AG20443 (cell line): Measurements from ENCODE around the gene ZNF439.
A peak's percentile ranks its signal among the peaks of the same experiment; 100 is the strongest.
"Not testable (repeated sequence)": the region's sequence is repeated elsewhere in the genome, so short reads cannot be mapped to it uniquely, and the experiment has no call there.

Experiments
- DNase-seq: peaks from one replicate; pipeline ENCODE4 v3.0.0; 2012; ENCODE audit warnings: low spot score, mixed read lengths

ZNF439 gene

DNA sequence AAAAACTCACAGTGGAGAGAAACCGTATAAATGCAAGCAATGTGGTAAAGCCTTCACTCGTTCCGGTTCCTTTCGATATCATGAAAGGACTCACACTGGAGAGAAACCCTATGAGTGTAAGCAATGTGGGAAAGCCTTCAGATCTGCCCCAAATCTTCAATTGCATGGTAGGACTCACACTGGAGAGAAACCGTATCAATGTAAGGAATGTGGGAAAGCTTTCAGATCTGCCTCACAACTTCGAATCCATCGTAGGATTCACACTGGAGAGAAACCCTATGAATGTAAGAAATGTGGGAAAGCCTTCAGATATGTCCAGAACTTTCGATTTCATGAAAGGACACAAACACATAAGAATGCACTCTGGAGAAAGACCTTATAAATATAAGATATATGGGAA is 19.7 kb downstream of the ZNF439 start:
- no peak for DNase-seq

GRCh38 chr19:11872624-11873023 is 24.1 kb downstream of the ZNF439 start:
- DNase-seq = no peak

- no peak for DNase-seq
Measured at GRCh38 chr19:11873762-11874161, 25.2 kb downstream of the ZNF439 start.

DNA sequence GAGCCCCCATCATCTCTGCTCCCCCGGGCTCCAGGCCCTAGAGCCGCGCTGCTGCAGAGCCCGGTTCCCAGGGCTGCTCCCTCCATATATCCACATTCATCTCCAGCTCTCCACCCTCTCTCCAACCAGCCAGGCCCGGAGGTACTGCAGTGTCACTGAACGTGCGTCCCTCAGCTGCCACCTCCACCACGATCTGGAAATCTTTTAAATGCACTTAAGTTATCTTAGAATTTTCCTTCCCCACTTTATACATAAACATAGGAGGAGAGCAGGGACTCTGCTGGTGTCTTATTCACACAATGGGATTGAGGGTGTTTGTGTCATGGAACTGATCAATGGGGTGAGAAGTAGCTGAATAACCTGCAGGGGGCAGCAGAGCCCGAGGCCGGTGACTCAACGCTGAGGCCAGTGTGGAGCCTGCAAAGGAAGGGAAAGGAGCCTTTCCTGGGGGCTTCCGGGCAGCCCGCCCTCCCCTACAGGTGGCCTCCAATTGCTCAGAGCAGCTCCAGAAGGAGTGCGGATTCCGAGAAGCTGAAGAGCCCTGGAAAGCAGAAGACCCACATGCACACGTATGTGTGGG is 31.3 kb downstream of the ZNF439 start:
- DNase-seq = peak; percentile 17

DNA sequence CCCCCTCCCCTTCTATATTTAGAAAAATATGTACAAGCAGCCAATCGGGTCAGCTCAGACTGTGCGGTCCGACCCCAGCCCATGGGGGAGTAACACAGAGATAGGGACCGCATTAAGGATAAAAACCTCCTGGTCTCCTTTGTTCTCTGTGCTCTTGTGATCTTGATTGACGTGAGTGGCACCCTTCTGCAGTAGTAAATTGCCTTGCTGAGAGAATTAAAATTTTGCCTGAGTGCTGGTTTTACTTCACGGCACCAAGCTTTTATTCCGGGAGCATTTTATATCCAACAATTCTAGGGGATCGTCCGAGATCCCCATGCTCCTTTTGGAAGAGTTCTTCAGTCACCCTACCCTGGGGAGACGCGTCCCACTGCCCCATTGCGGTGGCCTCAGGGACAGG is 32.1 kb downstream of the ZNF439 start:
- no peak for DNase-seq

- DNase-seq = peak; percentile 76
Measured at GRCh38 chr19:11881151-11881800, 32.8 kb downstream of the ZNF439 start.

DNA sequence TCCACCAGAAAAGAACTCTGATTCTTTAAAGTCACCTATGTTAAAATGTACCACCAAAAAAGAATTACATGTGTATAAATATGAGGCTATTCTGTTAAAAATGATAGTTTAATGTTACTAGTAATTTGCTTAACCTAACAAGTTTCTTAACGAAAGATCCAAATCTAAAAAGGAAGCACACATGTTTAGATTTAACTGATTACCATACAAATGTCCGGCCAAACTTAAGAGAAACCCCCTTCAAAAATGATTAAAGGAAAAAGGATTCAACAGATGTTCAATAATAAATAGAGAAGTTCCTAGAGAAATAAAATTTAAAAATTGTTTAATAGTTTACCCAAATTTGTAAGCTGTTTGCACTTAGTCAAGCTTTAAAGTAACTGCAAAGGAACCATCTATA is 34.1 kb downstream of the ZNF439 start:
- DNase-seq = no peak

- peak; percentile 30 for DNase-seq
Measured at GRCh38 chr19:11887234-11887610, 38.7 kb downstream of the ZNF439 start.

- peak; percentile 90 for DNase-seq
Measured at GRCh38 chr19:11887611-11888531, 39.3 kb downstream of the ZNF439 start, which contains the start of gene ZNF69. Gene ZNF69 (plus strand): TSS chr19:11887782. CDS start chr19:11887924, 142 bp downstream.

GRCh38 chr19:11889901-11890300 is 41.4 kb downstream of the ZNF439 start:
- not testable (repeated sequence) for DNase-seq

DNA sequence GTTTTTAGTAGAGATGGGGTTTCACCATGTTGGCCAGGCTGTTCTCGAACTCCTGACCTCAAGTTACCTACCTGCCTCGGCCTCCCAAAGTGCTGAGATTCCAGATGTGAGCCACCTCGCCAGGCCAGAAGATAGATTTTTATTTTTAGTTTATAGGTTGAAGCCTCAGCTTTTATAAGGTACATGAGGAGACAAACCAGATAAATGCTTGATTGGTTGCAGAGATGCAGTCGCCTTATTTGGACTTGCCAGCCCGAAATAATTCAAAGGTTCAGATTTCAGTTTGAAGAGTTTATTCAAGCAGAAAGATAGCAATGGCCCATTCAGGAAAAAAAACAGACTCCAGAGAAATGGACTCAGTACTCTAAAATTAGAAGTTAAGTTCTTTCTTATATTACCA is 42.1 kb downstream of the ZNF439 start:
- DNase-seq = no peak

DNA sequence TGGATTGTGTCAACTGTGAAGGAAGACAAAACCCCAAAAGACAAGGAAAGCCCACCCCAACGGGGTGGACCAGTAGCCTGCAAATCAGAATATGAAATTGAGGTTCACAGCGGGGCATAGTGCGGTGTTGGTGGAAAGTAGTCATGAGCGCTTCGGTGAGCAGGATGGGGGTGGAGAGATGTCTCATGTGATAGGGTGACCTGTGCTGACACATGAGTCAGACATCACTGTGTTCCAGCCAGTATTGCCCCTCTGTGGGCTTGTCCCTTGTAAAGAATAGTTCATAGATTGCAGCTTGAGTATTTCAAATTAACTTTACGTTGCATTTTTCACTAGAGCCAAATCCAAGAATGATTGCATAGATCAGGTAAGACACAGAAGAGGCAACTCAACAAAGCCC is 46.3 kb downstream of the ZNF439 start:
- no peak for DNase-seq

DNA sequence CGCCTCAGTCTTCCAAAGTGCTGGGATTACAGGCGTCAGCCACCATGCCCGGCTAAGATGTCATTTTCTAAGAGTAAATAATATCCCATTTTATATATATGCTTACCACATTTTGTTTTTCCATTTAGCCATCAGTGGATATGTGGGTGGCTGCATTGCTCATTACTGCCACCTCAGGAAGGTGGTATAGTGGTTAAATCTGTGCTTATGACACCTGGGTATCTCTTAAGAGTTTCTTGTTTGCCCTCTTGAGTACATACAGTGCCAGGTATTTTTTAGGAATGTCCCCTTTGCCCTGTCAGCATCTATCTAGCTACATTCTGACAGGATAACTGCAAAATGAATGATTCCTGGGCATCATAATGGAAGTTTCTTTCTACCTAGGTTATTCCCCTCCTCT is 53.7 kb downstream of the ZNF439 start:
- no peak for DNase-seq

DNA sequence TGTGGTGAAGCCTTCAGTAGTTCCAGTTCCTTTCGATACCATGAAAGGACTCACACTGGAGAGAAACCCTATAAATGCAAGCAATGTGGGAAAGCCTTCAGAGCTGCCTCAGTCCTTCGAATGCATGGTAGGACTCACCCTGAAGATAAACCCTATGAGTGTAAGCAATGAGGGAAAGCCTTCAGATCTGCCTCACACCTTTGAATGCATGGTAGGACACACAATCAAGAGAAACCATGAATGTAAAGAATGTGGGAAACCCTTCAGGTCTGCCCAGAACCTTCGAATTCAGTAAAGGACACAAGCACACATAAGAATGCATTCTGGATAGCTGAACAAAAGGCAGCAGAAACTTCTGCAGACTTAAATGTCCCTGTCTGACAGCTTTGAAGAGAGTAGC is 57.4 kb downstream of the ZNF439 start:
- no peak for DNase-seq

DNA sequence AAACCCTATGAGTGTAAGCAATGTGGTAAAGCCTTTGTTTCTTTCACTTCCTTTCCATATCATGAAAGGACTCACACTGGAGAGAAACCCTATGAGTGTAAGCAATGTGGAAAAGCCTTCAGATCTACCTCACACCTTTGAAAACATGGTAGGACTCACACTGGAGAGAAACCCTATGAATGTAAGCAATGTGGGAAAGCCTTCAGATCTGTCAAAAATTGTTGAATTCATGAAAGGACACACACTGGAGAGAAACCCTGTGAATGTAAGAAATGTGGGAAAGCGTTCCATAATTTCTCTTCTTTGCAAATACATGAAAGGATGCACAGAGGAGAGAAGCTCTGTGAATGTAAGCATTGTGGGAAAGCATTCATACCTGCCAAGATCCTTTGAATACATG is 63.4 kb downstream of the ZNF439 start:
- DNase-seq = not testable (repeated sequence)

GRCh38 chr19:11914417-11915051 is 66.0 kb downstream of the ZNF439 start:
- not testable (repeated sequence) for DNase-seq
